ENCODE measurements around the gene MT1H.

The MT1H gene

DNA sequence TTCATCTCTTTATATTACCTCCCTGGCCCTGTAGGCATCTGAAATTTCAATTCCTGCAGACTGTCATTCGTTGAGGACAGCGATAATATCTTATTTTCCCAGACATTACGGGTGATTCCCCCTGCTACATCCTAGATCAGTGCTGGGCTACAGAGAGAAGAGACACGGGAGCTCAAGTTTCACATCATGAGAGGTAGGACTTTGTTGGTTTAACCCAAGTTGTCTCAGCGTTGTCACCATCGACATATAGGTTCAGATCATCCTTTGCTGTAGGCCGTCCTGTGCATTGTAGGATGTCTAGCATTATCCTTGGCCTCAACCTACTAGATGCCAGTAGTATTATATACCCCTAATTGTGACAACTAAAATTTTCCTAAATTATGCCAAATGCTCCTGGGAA lies 31.9 kb downstream of the MT1H start:
- H3K4me3 ChIP-seq (replicated peaks; ENCODE audit: low read depth, low read length) = no peak overlapping the region
- TF ChIP-seq, protein P1, sequence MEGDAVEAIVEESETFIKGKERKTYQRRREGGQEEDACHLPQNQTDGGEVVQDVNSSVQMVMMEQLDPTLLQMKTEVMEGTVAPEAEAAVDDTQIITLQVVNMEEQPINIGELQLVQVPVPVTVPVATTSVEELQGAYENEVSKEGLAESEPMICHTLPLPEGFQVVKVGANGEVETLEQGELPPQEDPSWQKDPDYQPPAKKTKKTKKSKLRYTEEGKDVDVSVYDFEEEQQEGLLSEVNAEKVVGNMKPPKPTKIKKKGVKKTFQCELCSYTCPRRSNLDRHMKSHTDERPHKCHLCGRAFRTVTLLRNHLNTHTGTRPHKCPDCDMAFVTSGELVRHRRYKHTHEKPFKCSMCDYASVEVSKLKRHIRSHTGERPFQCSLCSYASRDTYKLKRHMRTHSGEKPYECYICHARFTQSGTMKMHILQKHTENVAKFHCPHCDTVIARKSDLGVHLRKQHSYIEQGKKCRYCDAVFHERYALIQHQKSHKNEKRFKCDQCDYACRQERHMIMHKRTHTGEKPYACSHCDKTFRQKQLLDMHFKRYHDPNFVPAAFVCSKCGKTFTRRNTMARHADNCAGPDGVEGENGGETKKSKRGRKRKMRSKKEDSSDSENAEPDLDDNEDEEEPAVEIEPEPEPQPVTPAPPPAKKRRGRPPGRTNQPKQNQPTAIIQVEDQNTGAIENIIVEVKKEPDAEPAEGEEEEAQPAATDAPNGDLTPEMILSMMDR (IDR thresholded peaks at IDR 0.05; ENCODE audit: low read length, missing control alignments) = no peak
- no peak for DNase-seq (ENCODE audit: low read depth)

DNA sequence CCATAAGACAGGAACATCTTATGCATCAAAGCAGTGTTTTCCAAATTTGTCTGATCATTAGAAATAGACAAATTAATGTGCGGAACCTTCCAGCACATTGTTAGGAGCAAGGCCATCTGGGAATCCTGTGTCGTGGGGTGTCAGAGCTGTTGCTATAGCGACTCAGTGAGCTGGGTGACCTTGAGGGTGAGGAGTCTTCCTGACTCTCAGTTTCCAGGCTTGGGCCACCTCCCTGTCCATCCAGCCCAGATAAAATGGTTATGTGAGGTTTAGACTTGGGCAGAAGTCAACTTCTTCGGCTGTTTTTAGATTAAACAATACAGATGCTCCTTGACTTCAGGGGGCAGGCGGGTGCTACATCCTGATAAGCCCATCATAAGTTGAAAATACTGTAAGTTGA lies 33.2 kb downstream of the MT1H start:
- H3K4me3 ChIP-seq (replicated peaks; ENCODE audit: low read depth, low read length) = no peak overlapping the region
- no peak for DNase-seq (ENCODE audit: low read depth)
- TF ChIP-seq, protein P1 (IDR thresholded peaks at IDR 0.05; ENCODE audit: low read length, missing control alignments) = no peak

DNA sequence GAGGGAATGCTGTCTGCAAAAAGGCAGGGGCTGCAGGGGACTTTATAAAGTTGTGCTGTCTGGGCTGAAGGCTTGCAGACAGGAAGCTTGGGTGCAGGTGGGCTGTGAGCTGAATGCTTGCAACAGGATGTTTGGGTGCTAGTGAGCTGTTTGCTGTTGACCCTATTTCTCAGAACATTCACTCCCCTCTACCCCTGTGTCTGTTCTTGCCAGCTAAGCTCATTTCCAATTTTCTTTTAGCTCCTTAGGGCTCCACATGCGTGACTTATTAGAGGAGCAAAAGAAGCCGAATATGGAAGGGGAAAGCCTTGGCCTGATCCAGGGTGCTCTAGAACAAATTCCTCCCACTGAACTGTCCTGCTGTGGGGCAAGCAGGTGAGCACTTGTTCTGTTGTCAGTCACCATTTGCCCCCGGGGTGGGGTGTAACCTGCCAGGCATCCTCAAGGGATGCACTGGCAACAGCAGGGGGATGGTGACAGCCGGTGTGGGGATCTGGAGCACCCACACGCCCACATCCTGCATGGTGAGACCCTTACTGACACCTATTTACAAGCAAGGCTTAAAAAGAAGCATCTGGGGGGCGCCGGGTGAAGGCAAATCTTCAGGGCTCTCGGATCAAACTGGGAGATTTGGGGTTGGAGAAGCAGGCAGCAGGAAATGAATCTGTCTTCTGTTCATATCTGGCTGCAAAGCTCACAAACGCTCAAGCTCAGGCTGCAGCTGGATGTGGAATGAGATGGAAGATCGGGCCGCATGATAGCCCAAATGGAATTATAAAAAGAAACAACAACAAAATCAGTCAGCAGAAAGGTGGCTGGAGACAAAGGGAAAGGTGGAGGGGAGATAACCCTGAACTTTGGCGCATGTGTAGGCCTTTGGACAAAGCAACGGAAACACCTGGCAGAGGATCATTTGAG lies 39.2 kb downstream of the MT1H start:
- DNase-seq (ENCODE audit: low read depth) = no peak
- TF ChIP-seq, protein P1 (IDR thresholded peaks at IDR 0.05; ENCODE audit: low read length, missing control alignments) = no peak
- H3K4me3 ChIP-seq (replicated peaks; ENCODE audit: low read depth, low read length) = no peak overlapping the region

DNA sequence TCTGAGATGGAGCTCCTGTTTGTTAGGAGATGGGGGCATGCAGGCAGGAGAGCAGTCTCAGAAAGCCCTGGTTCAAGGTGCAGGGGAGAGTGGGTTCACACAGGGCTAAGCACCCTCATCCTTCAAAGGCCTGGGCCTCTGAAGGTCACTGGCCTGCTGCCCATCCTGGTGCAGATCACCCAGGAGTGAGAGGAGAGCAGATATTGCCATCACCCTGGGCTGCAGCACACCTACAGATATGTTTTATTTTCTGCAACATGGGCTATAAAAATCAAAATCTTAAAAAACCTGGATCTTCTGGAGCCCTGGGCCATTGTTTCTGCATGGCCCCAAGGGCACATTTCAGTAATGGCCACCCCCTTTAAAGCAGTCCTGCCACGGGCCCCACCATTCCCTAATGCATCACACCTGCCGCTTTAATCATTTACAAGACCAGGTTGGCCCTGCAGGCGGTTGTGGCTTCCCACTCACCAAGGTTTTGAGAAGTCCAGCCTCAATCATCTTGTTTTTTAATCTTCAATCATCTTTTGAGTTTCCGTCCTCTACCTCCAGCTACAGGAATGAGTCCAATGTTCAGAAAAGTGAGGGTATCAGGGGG lies 39.9 kb downstream of the MT1H start:
- TF ChIP-seq, protein P1 (IDR thresholded peaks at IDR 0.05; ENCODE audit: low read length, missing control alignments) = no peak

DNA sequence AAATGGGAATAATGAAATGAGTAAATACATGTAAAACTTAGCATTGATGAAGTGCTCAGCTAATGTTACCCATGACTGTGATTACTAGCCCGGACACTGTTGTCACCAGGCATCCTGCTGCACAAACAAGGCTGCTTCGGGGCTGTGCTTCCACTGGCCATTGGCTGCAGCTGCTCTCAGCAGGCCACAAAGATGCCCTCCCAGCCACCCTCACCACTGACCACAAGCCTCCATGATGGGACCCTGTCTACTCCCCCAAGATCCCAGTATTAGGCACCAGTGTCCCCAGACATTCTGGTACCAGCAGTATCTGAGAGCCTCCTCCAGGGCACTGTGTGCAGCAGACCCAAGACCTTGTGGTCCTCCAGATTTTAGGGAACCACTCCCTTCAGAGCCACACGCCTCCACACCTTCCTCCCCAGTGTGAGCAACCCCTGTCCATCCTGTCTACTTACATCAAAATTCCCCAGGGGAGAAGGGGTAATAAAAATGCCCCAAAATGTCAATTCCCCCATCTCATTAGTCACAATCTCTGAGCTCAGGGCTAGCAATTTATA lies 40.6 kb downstream of the MT1H start:
- H3K4me3 ChIP-seq (replicated peaks; ENCODE audit: low read depth, low read length) = no peak overlapping the region
- no peak for DNase-seq (ENCODE audit: low read depth)
- TF ChIP-seq, protein P1 (IDR thresholded peaks at IDR 0.05; ENCODE audit: low read length, missing control alignments) = no peak

More for the DNA sequence above, 39.9 kb downstream of the MT1H start:
- DNase-seq (ENCODE audit: low read depth) = no peak
- H3K4me3 ChIP-seq (replicated peaks; ENCODE audit: low read depth, low read length) = no peak overlapping the region

DNA sequence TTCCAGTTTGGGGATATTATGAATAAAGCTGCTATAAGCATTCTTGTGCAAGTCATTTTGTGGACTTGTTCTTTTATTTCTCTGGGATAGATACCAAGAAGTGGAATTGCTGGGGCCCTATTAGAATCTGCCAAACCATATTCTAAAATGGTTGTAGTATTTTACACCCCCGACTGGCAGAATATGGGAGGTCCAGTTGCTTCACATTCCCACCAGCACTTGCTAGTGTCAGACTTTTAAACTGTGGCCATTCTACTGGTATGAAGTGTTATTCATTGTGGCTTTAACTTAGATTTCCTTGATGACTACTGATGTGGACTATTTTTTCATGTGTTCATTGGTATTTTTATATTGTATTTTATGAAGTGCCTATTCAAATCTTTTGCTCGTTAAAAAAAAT lies 42.2 kb downstream of the MT1H start:
- TF ChIP-seq, protein P1 (IDR thresholded peaks at IDR 0.05; ENCODE audit: low read length, missing control alignments) = no peak
- no peak for DNase-seq (ENCODE audit: low read depth)
- no peak overlapping the region for H3K4me3 ChIP-seq (replicated peaks; ENCODE audit: low read depth, low read length)

Measured in fibroblast of pulmonary artery (primary cell).